ENCODE results near the gene LRRK2.

- TF ChIP-seq CTCF (IDR thresholded peaks at IDR 0.05; ENCODE audit: control extremely low read depth in 1 of 3, insufficient read depth in 1 of 3, low read depth in 1 of 3, low read length in 3 of 3): no peak
- no peak for TF ChIP-seq EP300 (IDR thresholded peaks at IDR 0.05; ENCODE audit: borderline replicate concordance in 1 of 2, low read depth in 2 of 2, low read length in 2 of 2)
- no peak for TF ChIP-seq MAX (IDR thresholded peaks at IDR 0.05)
- no peak for TF ChIP-seq POLR2A (IDR thresholded peaks at IDR 0.05; ENCODE audit: control extremely low read depth in 1 of 2, low read depth in 2 of 2, low read length in 2 of 2)
- no peak for TF ChIP-seq TBP (IDR thresholded peaks at IDR 0.05; ENCODE audit: low read depth, low read length)
- no peak for TF ChIP-seq POLR2AphosphoS5 (IDR thresholded peaks at IDR 0.05; ENCODE audit: low read depth, low read length)
- TF ChIP-seq SUZ12 (IDR thresholded peaks at IDR 0.05; ENCODE audit: low read length): no peak
- TF ChIP-seq, protein P1, sequence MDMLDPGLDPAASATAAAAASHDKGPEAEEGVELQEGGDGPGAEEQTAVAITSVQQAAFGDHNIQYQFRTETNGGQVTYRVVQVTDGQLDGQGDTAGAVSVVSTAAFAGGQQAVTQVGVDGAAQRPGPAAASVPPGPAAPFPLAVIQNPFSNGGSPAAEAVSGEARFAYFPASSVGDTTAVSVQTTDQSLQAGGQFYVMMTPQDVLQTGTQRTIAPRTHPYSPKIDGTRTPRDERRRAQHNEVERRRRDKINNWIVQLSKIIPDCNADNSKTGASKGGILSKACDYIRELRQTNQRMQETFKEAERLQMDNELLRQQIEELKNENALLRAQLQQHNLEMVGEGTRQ (IDR thresholded peaks at IDR 0.05; ENCODE audit: low read length): no peak
- TF ChIP-seq EZH2 (IDR thresholded peaks at IDR 0.05; ENCODE audit: low read depth, low read length, severe bottlenecking): no peak
- TF ChIP-seq EGR1 (IDR thresholded peaks at IDR 0.05; ENCODE audit: borderline replicate concordance, low read depth, low read length): no peak
Observed at GRCh38 chr12:40343124-40343523, 118.3 kb downstream of the LRRK2 start.
